Stimulated activated naive CD4-positive, alpha-beta T cell treated with Interleukin-2 at 50 U/mL for 16 hours (primary cell): ENCODE measurements around the gene BCO1.

Source experiments
- DNase-seq: peaks from one replicate; lab custom pipeline; 2025; lab: John Stamatoyannopoulos, UW

The BCO1 gene

GRCh38 chr16:81275795-81276194 lies 37.3 kb downstream of the BCO1 start:
- DNase-seq = no peak

GRCh38 chr16:81276323-81276722 lies 37.8 kb downstream of the BCO1 start:
- DNase-seq = no peak

- DNase-seq = no peak
Measured at GRCh38 chr16:81277541-81278080, 39.1 kb downstream of the BCO1 start.

GRCh38 chr16:81278526-81278925 lies 40.0 kb downstream of the BCO1 start:
- DNase-seq = no peak

GRCh38 chr16:81279392-81279791 lies 40.9 kb downstream of the BCO1 start:
- DNase-seq = no peak

GRCh38 chr16:81280393-81280792 lies 41.9 kb downstream of the BCO1 start:
- no peak for DNase-seq

- DNase-seq = no peak
Measured at GRCh38 chr16:81283044-81283443, 44.6 kb downstream of the BCO1 start.

- no peak for DNase-seq
Measured at GRCh38 chr16:81284995-81285600, 46.6 kb downstream of the BCO1 start.

GRCh38 chr16:81286190-81286589 lies 47.7 kb downstream of the BCO1 start:
- no peak for DNase-seq

GRCh38 chr16:81291117-81291516 lies 52.6 kb downstream of the BCO1 start:
- no peak for DNase-seq

- DNase-seq = no peak
Measured at GRCh38 chr16:81292936-81293335, 54.4 kb downstream of the BCO1 start.

GRCh38 chr16:81293909-81294802 lies 55.7 kb downstream of the BCO1 start:
- DNase-seq = no peak

GRCh38 chr16:81296631-81297030 lies 58.1 kb downstream of the BCO1 start:
- DNase-seq = no peak

- no peak for DNase-seq
Measured at GRCh38 chr16:81307770-81308169, 69.3 kb downstream of the BCO1 start.

GRCh38 chr16:81310045-81310644 lies 71.7 kb downstream of the BCO1 start:
- DNase-seq = no peak

GRCh38 chr16:81311762-81312161 lies 73.3 kb downstream of the BCO1 start:
- DNase-seq = no peak

- DNase-seq = no peak
Measured at GRCh38 chr16:81313701-81314602, 75.5 kb downstream of the BCO1 start.

GRCh38 chr16:81314603-81315270 lies 76.2 kb downstream of the BCO1 start, which contains the start of gene GAN:
GAN (plus strand) TSS chr16:81314962; CDS start chr16:81315114, 152 bp downstream.
- peak; percentile 92 for DNase-seq

GRCh38 chr16:81315271-81316175 lies 77.0 kb downstream of the BCO1 start:
- peak; percentile 29 for DNase-seq

- DNase-seq = no peak
Measured at GRCh38 chr16:81316176-81316496, 77.6 kb downstream of the BCO1 start.
